ENCODE data around the gene EPN2. TPM values are rescaled to one million over a fixed set of nuclear protein-coding genes. Genes with fewer than 3 reads are reported as not detected.
A peak's percentile ranks its signal among the peaks of the same experiment; 100 is the strongest.

Gene EPN2
- total and polyA plus RNA-seq, 12 donors = 12.0 to 53.8 (median 22.5) TPM

DNA sequence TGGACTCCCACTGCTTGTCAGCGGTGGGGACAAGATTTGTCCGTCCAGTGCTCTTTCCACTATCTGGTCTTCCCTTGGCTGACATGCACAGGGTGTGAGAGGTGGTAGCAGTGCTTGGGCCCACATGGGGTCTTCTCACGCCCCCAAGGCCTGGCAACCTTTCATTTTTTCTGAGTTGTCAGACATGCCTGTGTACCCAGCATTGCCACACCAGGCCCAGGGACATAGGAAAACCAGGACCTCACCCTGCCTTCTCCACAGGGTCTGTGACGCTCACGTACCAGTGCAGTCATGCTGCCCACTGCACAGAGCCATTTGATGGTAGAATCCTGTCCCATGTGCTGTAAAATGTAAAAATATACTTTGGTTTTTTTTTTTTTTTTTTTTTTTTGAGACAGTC is 67.6 kb downstream of the EPN2 start:
- intact Hi-C loops (cut with DNase I) = no loop called here
- peaks cover 15 to 49% of the 10 kb centered on the region in 2 donors for H3K4me1 ChIP-seq (replicated peaks in 1 of 2)
- H3K36me3 ChIP-seq (replicated peaks in 1 of 2) = no peaks in the 10 kb centered on the region
- no peak for DNase-seq
- TF ChIP-seq, protein P1, sequence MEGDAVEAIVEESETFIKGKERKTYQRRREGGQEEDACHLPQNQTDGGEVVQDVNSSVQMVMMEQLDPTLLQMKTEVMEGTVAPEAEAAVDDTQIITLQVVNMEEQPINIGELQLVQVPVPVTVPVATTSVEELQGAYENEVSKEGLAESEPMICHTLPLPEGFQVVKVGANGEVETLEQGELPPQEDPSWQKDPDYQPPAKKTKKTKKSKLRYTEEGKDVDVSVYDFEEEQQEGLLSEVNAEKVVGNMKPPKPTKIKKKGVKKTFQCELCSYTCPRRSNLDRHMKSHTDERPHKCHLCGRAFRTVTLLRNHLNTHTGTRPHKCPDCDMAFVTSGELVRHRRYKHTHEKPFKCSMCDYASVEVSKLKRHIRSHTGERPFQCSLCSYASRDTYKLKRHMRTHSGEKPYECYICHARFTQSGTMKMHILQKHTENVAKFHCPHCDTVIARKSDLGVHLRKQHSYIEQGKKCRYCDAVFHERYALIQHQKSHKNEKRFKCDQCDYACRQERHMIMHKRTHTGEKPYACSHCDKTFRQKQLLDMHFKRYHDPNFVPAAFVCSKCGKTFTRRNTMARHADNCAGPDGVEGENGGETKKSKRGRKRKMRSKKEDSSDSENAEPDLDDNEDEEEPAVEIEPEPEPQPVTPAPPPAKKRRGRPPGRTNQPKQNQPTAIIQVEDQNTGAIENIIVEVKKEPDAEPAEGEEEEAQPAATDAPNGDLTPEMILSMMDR (IDR thresholded peaks at IDR 0.05) = no peak
- no peak for TF ChIP-seq POLR2A (IDR thresholded peaks at IDR 0.05)
- H3K4me3 ChIP-seq = no peak overlapping the region
- 85 to 95% (median 91%) methylated on average over 5 of the region's 5 CpGs for WGBS, 4 donors
- H3K9me3 ChIP-seq (replicated peaks in 1 of 3) = no peaks in the 10 kb centered on the region
- H3K27me3 ChIP-seq = no peaks in the 10 kb centered on the region
- peak overlapping the region in 3 of 5 donors; percentile 52 to 82 (median 56) for H3K27ac ChIP-seq

DNA sequence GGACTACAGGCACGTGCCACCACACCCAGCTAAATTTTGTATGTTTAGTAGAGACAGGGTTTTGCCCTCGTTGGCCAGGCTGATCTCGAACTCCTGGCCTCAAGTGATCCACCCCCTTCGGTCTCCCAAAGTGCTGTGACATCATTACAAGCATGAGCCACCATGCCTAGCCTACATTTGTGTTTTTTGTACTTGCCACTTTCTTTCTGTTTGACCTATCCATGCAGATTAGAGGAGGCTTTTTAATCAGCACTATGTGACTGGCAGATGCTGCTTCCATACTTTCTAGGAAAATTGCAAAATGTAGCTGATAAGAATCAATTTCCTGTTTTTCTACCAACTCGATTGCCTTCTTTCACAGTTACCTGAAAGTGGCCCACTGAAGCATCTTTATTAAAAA is 68.1 kb downstream of the EPN2 start:
- TF ChIP-seq, protein P1 (IDR thresholded peaks at IDR 0.05) = no peak
- no peak for DNase-seq
- whole genome bisulfite sequencing, 4 donors = 79 to 84% (median 82%) methylated on average over 5 of the region's 5 CpGs
- Histone ChIP-seq H3K27ac (no peak overlapping the region), H3K36me3 (replicated peaks in 1 of 2) (no peaks in the 10 kb centered on the region), H3K27me3 (no peaks in the 10 kb centered on the region), H3K4me3 (no peak overlapping the region), H3K9me3 (replicated peaks in 1 of 3) (no peaks in the 10 kb centered on the region), H3K4me1 (replicated peaks in 1 of 2) (peaks cover 15 to 49% of the 10 kb centered on the region in 2 donors)
- intact Hi-C loops (cut with DNase I) = no loop called here

DNA sequence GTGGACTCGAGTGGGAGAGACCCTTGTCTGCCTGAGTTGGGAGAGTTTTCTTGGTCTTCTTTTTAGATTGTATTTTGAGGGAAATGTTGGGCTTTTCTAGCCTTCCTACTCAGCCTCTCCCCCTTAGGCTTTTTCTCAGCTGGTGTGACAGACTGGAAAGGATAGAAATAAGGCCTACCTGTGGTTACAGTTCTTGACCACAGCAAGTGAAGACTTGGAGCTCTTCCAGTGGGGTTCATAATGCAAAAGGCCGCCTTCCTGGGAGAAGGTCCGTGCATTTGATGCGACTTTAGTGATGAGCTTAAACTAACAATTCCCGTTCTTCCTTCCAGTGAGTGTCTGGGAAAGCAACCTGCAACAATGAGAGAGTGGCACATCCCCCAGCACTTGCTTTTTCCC is 68.6 kb downstream of the EPN2 start:
- Histone ChIP-seq H3K27me3 (no peaks in the 10 kb centered on the region), H3K27ac (no peak overlapping the region), H3K4me1 (replicated peaks in 1 of 2) (peaks cover 15 to 49% of the 10 kb centered on the region in 2 donors), H3K9me3 (replicated peaks in 1 of 3) (no peaks in the 10 kb centered on the region), H3K36me3 (replicated peaks in 1 of 2) (no peaks in the 10 kb centered on the region), H3K4me3 (no peak overlapping the region)
- no peak for DNase-seq
- intact Hi-C loops (cut with DNase I) = no loop called here
- TF ChIP-seq POLR2A (IDR thresholded peaks at IDR 0.05) = no peak
- TF ChIP-seq, protein P1 (IDR thresholded peaks at IDR 0.05) = no peak
- 94 to 97% (median 96%) methylated on average over 5 of the region's 5 CpGs for WGBS, 4 donors

DNA sequence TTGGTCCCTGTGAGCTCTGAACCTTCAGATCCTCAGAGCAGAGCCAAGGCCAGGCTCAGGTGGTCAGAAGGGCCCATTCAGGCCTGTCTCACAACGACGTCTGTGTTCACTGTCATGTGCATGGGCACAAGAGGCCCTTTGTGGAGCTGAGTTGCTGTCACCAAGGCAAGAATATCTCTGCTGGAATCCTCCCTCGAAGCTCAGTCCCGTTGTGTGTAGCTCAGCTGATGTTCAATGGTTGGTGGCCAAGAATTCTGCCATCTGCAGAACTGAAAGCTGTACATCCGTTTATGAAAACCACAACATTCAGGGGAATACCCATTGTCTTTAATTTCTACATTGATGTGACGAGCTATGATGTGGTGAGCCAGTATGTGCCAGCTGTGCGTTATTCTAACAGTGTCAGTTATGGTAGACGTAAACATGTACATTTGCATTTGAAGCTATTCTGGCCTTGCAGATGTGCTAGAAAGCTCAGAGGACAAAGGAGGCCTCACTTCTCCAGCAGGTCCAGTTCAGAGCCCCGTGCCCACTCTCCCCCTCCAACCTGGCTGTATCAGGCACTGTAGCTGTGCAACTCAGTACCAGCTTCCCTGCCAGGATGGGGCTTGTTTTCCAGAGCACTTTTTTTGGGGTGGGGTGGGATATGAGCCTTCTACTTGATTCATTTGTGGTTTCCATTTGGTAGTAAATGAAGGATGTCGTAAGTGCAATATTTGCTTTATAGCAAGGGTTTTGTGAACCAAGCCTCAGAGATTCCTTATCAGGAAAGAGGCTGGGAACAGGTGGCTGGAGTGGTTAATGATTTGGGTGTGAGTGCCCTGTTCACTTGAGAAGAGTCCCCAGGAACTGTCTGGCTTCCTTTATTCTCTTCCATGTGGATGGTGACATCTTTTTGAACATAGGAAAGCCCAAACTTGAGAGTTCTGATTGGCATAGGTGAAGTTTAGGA is 69.3 kb downstream of the EPN2 start:
- no peak overlapping the region for H3K27ac ChIP-seq
- peak in 2 of 7 donors; percentile 25 to 33 for DNase-seq
- WGBS, 4 donors = 64 to 90% (median 76%) methylated on average over 7 to 10 of the region's 10 CpGs
- no peaks in the 10 kb centered on the region for H3K27me3 ChIP-seq
- intact Hi-C loops (cut with DNase I) = no loop called here
- TF ChIP-seq, protein P1 (IDR thresholded peaks at IDR 0.05) = no peak
- TF ChIP-seq POLR2A (IDR thresholded peaks at IDR 0.05) = no peak
- no peak overlapping the region for H3K4me3 ChIP-seq
- no peaks in the 10 kb centered on the region for H3K9me3 ChIP-seq (replicated peaks in 1 of 3)
- H3K36me3 ChIP-seq (replicated peaks in 1 of 2) = no peaks in the 10 kb centered on the region
- H3K4me1 ChIP-seq (replicated peaks in 1 of 2) = peaks cover 15 to 46% of the 10 kb centered on the region in 2 donors

Data from adrenal gland (tissue), 12 donors.